Transverse colon (tissue), 4 donors: ENCODE data around the gene FCMR. TPM values are rescaled to one million over a fixed set of nuclear protein-coding genes. Genes with fewer than 3 reads are reported as not detected.

ENCODE experiments used
- DNase-seq: peaks from one replicate; pipeline ENCODE4 v3.0.0-alpha.2; 2019
- H3K27ac ChIP-seq, 4 donors: fragments of 200-600 bp; sonication (generic); 2 replicates each; pipeline ENCODE4 v1.5.1; 2016 to 2018; ENCODE audit warnings: inconsistent platforms in 4 of 4
- H3K27me3 ChIP-seq: fragments of 200-600 bp; sonication (generic); 2 replicates; pipeline ENCODE4 v1.5.1; 2017; ENCODE audit warnings: inconsistent platforms
- H3K36me3 ChIP-seq, 4 donors: fragments of 200-600 bp; sonication (generic); 2 replicates each; pipeline ENCODE4 v1.5.1; 2017 to 2019; ENCODE audit warnings: inconsistent platforms in 4 of 4
- H3K4me1 ChIP-seq, 4 donors: fragments of 200-600 bp; sonication (generic); 2 replicates each; pipeline ENCODE4 v1.5.1; 2017 to 2020; ENCODE audit warnings: inconsistent platforms in 4 of 4
- H3K4me3 ChIP-seq, 4 donors: fragments of 200-600 bp; sonication (generic); 1 replicate in 1 of 4; 2 replicates in 3 of 4; pipeline versions ENCODE4 v1.5.1 to v1.6.1; 2017 to 2019; ENCODE audit warnings: inconsistent platforms in 4 of 4
- H3K9me3 ChIP-seq, 2 donors: fragments of 200-600 bp; sonication (generic); 2 replicates each; pipeline ENCODE4 v1.5.1; 2017 to 2019; ENCODE audit warnings: inconsistent platforms in 2 of 2
- EP300 ChIP-seq: sonication (generic); formaldehyde crosslinking; IDR thresholded peaks from one replicate; pipeline ENCODE4 v1.6.1; 2017; ENCODE audit warnings: antibody characterized with exemption, low read depth
- POLR2A ChIP-seq: fragments of 450-650 bp; IDR thresholded peaks from one replicate; pipeline ENCODE4 v1.6.1; 2016; ENCODE audit warnings: antibody characterized with exemption, mild to moderate bottlenecking, moderate library complexity
- POLR2AphosphoS5 ChIP-seq, 3 donors: sonication (generic); formaldehyde crosslinking; IDR thresholded peaks; one replicate each; pipeline ENCODE4 v1.6.1; 2016; ENCODE audit warnings: antibody characterized with exemption in 3 of 3
- WGBS, 2 donors: methylation state at CpG; one replicate each; pipeline ENCODE4 v1.1.5; 2018; ENCODE audit warnings: low coverage in 1 of 2; 5-methylcytosine and 5-hydroxymethylcytosine counted together
- in situ Hi-C, 4 donors: fragments of 200-750 bp; cut with MboI; loops; one replicate each; pipeline versions ENCODE4 v1.15.0 to v1.15.1; 2017; ENCODE audit warnings: low sequenced_read_pairs in 3 of 4, low pct_ligation_motif_present in 1 of 4, low pct_unique_long_range_greater_than_20kb in 1 of 4
- intact Hi-C: fragments of 100-400 bp; cut with DNase I; formaldehyde crosslinking; loops from one replicate; pipeline ENCODE4 v1.15.1; 2023; ENCODE audit warnings: low total_unique reads
- total RNA-seq, 4 donors: library from RNA; depleted of rRNA; stranded (reverse); fragments of >200 nt; gene quantifications; one replicate each; pipeline ENCODE4 v1.1.0, GENCODE V29; 2016
- TF ChIP-seq, protein P1 (sequence below), 5 experiments: fragments of 200-600 bp in 3 of 5; fragments of 450-650 bp in 2 of 5; sonication (generic) in 3 of 5; IDR thresholded peaks; 1 replicate in 2 of 5; 2 replicates in 3 of 5; pipeline ENCODE4 v1.5.1; 2016 to 2017; ENCODE audit warnings: antibody characterized with exemption in 5 of 5, inconsistent platforms in 3 of 5, mild to moderate bottlenecking in 2 of 5, moderate library complexity in 1 of 5

The FCMR gene
- total RNA-seq, 4 donors from 2014 or later = 1.00 to 51.6 (median 15.9) TPM

DNA sequence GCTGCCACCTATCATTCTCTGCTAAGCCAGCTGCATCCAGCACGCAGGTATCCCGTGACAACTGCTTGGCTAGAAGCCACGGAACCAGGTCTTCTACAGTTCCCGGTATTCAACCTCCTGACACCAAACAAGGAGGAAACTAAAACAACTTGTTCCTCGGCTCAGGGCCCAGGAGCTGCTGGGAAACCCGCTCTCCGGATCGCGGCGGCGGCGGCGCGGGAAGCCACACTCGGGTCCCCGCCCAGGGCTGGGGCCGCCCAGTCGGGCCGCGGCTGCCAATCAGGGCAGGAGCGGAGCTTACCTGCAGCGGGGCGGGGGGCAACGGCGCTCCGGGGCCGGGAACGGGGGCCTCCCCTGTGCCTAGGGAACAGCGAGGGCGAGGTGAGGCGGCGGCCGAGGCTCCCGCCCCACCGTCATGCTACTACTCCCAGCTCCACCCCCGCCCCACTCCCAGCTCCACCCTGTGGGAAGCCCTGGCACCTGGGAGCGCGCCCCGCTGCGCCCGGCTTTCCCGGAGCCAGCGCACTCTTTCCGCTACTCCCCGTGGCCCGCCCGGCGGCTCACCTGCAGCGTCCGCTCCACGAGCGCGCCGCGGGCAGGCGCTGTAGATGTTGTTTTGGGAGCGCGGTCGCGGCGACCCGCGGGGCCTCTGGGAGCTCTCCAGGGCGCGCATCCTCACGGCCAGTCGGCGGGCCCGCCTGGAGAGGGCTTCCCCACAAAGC lies 12.4 kb downstream of the FCMR start:
- in situ Hi-C loops = loop anchor here in 2 of 4 donors (25.0 kb wide), 2 partner anchors 172 to 272 kb away; partner anchors contain the start of gene DYRK3 (in 1 of the 2)
- H3K9me3 ChIP-seq = no peaks in the 10 kb centered on the region
- H3K4me1 ChIP-seq = peaks cover 3 to 34% (median 11%) of the 10 kb centered on the region in 4 donors
- H3K27me3 ChIP-seq = peaks cover 10% of the 10 kb centered on the region
- intact Hi-C loops = no loop called here
- peak overlapping the region; percentile 26 to 55 (median 38) for H3K4me3 ChIP-seq
- peak; percentile 76 for DNase-seq
- peak overlapping the region in 3 of 4 donors; percentile 0 to 37 (median 7) for H3K27ac ChIP-seq
- TF ChIP-seq, protein P1, sequence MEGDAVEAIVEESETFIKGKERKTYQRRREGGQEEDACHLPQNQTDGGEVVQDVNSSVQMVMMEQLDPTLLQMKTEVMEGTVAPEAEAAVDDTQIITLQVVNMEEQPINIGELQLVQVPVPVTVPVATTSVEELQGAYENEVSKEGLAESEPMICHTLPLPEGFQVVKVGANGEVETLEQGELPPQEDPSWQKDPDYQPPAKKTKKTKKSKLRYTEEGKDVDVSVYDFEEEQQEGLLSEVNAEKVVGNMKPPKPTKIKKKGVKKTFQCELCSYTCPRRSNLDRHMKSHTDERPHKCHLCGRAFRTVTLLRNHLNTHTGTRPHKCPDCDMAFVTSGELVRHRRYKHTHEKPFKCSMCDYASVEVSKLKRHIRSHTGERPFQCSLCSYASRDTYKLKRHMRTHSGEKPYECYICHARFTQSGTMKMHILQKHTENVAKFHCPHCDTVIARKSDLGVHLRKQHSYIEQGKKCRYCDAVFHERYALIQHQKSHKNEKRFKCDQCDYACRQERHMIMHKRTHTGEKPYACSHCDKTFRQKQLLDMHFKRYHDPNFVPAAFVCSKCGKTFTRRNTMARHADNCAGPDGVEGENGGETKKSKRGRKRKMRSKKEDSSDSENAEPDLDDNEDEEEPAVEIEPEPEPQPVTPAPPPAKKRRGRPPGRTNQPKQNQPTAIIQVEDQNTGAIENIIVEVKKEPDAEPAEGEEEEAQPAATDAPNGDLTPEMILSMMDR (IDR thresholded peaks at IDR 0.05) = no peak
- peak; percentile 56 for TF ChIP-seq EP300
- TF ChIP-seq POLR2A = no peak
- TF ChIP-seq POLR2AphosphoS5 (IDR thresholded peaks at IDR 0.05) = peak in 1 of 3 donors; percentile 56
- WGBS, 2 donors = 5% methylated on average over 46 of the region's 69 CpGs; no CpG with 5 or more reads in 1 of the 2 donors
- no peaks in the 10 kb centered on the region for H3K36me3 ChIP-seq

DNA sequence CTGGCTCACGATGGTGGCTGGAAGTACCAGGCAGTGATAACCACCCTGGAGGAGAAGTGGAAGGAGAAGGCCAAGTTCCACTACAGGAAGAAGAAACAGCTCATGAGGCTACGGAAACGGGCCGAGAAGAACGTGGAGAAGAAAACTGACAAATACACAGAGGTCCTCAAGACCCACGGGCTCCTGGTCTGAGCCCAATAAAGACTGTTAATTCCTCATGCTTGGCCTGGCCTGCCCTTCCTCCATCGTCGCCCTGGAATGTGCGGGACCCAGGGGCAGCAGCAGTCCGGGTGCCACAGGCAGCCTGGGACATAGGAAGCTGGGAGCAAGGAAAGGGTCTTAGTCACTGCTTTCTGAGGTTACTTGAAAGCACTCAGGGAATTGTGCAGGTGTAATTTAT lies 13.7 kb downstream of the FCMR start:
- in situ Hi-C loops = loop anchor here in 2 of 4 donors (25.0 kb wide), 2 partner anchors 171 to 271 kb away; partner anchors contain the start of gene DYRK3 (in 1 of the 2)
- no peaks in the 10 kb centered on the region for H3K9me3 ChIP-seq
- WGBS, 2 donors = 86% methylated on average over 10 of the region's 10 CpGs; no CpG with 5 or more reads in 1 of the 2 donors
- H3K27me3 ChIP-seq = peaks cover 10% of the 10 kb centered on the region
- H3K4me3 ChIP-seq = no peak overlapping the region
- no peaks in the 10 kb centered on the region for H3K36me3 ChIP-seq
- DNase-seq = no peak
- no peak overlapping the region for H3K27ac ChIP-seq
- intact Hi-C loops = no loop called here
- peaks cover 3 to 31% (median 11%) of the 10 kb centered on the region in 4 donors for H3K4me1 ChIP-seq
- no peak for TF ChIP-seq EP300
- TF ChIP-seq, protein P1 (IDR thresholded peaks at IDR 0.05) = no peak
- TF ChIP-seq POLR2A = no peak
- no peak for TF ChIP-seq POLR2AphosphoS5 (IDR thresholded peaks at IDR 0.05)

DNA sequence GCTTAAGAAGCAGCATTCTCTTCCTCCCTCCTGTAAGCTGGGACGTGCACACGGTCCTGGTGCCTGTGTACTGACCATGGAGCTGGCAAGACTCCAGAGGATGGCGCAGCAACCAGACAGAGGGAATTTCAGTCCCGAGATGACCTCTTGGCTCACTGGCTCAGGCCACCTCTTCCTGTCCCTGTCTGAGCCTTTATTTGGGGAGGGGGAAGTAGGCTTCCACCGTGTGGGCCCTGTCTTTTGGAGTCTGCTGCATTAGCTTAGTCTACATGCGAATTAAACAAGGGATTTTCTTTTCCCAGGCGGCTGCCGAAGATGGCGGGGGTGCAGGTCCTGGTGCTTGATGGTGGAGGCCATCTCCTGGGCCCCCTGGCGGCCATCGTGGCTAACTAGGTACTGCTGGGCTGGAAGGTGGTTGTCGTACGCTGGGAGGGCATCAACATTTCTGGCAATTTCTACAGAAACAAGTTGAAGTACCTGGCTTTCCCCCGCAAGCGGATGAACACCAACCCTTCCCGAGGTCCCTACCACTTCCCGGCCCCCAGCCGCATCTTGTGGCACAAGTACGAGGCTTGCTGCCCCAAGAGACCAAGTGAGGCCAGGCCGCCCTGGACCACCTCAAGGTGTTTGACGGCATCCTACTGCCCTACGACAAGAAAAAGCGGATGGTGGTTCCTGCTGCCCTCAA lies 14.3 kb downstream of the FCMR start:
- H3K27ac ChIP-seq = no peak overlapping the region
- TF ChIP-seq, protein P1 (IDR thresholded peaks at IDR 0.05) = peak in 2 of 5 experiments; percentile 10 to 11
- TF ChIP-seq EP300 (no peak), POLR2A (no peak)
- no peak for DNase-seq
- 91% methylated on average over 23 of the region's 23 CpGs; no CpG with 5 or more reads in 1 of the 2 donors for WGBS, 2 donors
- intact Hi-C loops (no loop called here), in situ Hi-C loops (loop anchor here in 2 of 4 donors (25.0 kb wide), 2 partner anchors 170 to 270 kb away; partner anchors contain the start of gene DYRK3 (in 1 of the 2))
- H3K9me3 ChIP-seq = no peaks in the 10 kb centered on the region
- H3K4me3 ChIP-seq = no peak overlapping the region
- no peaks in the 10 kb centered on the region for H3K36me3 ChIP-seq
- H3K4me1 ChIP-seq = peaks cover 3 to 27% (median 11%) of the 10 kb centered on the region in 4 donors
- peaks cover 10% of the 10 kb centered on the region for H3K27me3 ChIP-seq
